Tibial nerve (tissue), 4 donors: Measurements from ENCODE around the gene FAM171A1.
"Not testable (repeated sequence)": the region's sequence is repeated elsewhere in the genome, so short reads cannot be mapped to it uniquely, and the experiment has no call there.

ENCODE experiments used
- EP300 ChIP-seq, 2 donors: sonication (generic); formaldehyde crosslinking; IDR thresholded peaks; one replicate each; pipeline ENCODE4 v1.6.1; 2017; ENCODE audit warnings: antibody characterized with exemption in 2 of 2, mild to moderate bottlenecking in 1 of 2
- POLR2A ChIP-seq, 2 donors: fragments of 450-650 bp; IDR thresholded peaks; one replicate each; pipeline ENCODE4 v1.6.1; 2017; ENCODE audit warnings: antibody characterized with exemption in 2 of 2, mild to moderate bottlenecking in 2 of 2, moderate library complexity in 2 of 2
- TF ChIP-seq, protein P1 (sequence below), 5 experiments: fragments of 200-600 bp in 3 of 5; fragments of 450-650 bp in 2 of 5; sonication (generic) in 3 of 5; IDR thresholded peaks; one replicate each; pipeline ENCODE4 v1.5.1; 2016 to 2019; ENCODE audit warnings: antibody characterized with exemption in 5 of 5, mild to moderate bottlenecking in 3 of 5, moderate library complexity in 2 of 5

DNA sequence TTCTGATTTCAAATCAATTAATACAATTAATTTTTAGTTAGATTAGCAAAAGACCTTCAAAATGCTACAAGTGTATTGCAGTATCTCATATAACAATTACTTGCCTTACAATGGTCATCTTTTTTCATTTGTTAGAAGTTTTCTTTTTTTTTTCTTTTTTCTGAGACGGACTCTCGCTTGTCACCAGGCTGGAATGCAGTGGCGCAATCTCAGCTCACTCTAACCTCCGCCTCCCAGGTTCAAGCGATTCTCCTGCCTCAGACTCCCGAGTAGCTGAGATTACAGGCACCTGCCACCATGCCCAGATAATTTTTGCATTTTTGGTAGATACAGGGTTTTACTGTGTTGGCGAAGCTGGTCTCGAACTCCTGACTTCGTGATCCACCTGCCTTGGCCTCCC, 95.0 kb downstream of the FAM171A1 start:
- TF ChIP-seq POLR2A, EP300 (IDR thresholded peaks at IDR 0.05): not testable (repeated sequence)
- TF ChIP-seq, protein P1, sequence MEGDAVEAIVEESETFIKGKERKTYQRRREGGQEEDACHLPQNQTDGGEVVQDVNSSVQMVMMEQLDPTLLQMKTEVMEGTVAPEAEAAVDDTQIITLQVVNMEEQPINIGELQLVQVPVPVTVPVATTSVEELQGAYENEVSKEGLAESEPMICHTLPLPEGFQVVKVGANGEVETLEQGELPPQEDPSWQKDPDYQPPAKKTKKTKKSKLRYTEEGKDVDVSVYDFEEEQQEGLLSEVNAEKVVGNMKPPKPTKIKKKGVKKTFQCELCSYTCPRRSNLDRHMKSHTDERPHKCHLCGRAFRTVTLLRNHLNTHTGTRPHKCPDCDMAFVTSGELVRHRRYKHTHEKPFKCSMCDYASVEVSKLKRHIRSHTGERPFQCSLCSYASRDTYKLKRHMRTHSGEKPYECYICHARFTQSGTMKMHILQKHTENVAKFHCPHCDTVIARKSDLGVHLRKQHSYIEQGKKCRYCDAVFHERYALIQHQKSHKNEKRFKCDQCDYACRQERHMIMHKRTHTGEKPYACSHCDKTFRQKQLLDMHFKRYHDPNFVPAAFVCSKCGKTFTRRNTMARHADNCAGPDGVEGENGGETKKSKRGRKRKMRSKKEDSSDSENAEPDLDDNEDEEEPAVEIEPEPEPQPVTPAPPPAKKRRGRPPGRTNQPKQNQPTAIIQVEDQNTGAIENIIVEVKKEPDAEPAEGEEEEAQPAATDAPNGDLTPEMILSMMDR (IDR thresholded peaks at IDR 0.05), result not testable (repeated sequence)
